B cell (primary cell): ENCODE results near the gene SUSD2. TPM values are rescaled to one million over a fixed set of nuclear protein-coding genes. Genes with fewer than 3 reads are reported as not detected.

Experiments used
- ATAC-seq: fragments of 200-7000 bp; cut with Tn5 transposase; one replicate; pipeline ENCODE4 v1.10.0; 2021; ENCODE audit warnings: low read depth, mild to moderate bottlenecking, moderate number of reproducible peaks, moderate library complexity
- CTCF ChIA-PET: fragments of 350-600 bp; sonication (Branson Sonifier 250); formaldehyde crosslinking; loops from one replicate; lab custom pipeline; 2021; ENCODE audit warnings: antibody characterized with exemption, inconsistent platforms; lab: Charles Lee
- POLR2A ChIA-PET: fragments of 350-600 bp; sonication (Branson Sonifier 250); formaldehyde crosslinking; loops from one replicate; lab custom pipeline; 2021; ENCODE audit warnings: antibody characterized with exemption; lab: Charles Lee
- DNase-seq: peaks from one replicate; pipeline ENCODE4 v3.0.0; 2013
- H2AFZ ChIP-seq: 2 replicates; pipeline ENCODE4 v1.6.1; 2012; ENCODE audit warnings: mild to moderate bottlenecking, low read depth, low read length; ENCODE audit not compliant: insufficient read depth, poor library complexity, severe bottlenecking
- H3K27ac ChIP-seq, 2 donors: 1 replicate in 1 of 2; 2 replicates in 1 of 2; pipeline ENCODE4 v1.5.1; 2012 to 2013; ENCODE audit warnings: low read length in 2 of 2, mild to moderate bottlenecking in 2 of 2, moderate library complexity in 1 of 2
- H3K27me3 ChIP-seq, 4 experiments: fragments of 200-600 bp in 1 of 4; sonication (generic) in 1 of 4; replicated peaks in 1 of 4; 1 replicate in 2 of 4; 2 replicates in 2 of 4; pipeline versions ENCODE4 v1.6.1 to v1.7.0; 2013 to 2016; ENCODE audit warnings: low read length in 3 of 4, mild to moderate bottlenecking in 2 of 4, mixed read lengths in 1 of 4, moderate library complexity in 1 of 4; ENCODE audit not compliant: insufficient read depth in 4 of 4, control insufficient read depth in 3 of 4; ENCODE audit errors: control extremely low read depth in 1 of 4
- H3K36me3 ChIP-seq, 2 experiments: replicated peaks in 1 of 2; 1 replicate in 1 of 2; 2 replicates in 1 of 2; pipeline versions ENCODE4 v1.6.1 to v1.7.1; 2013; ENCODE audit warnings: low read length in 1 of 2; ENCODE audit not compliant: insufficient read depth in 2 of 2, control insufficient read depth in 1 of 2; ENCODE audit errors: control extremely low read depth in 1 of 2, extremely low read depth in 1 of 2
- H3K4me1 ChIP-seq, 2 donors: fragments of 200-600 bp in 1 of 2; sonication (generic) in 1 of 2; 1 replicate in 1 of 2; 2 replicates in 1 of 2; pipeline versions ENCODE4 v1.5.1 to v1.6.1; 2013 to 2017; ENCODE audit warnings: low read length in 2 of 2; ENCODE audit not compliant: control insufficient read depth in 2 of 2, insufficient read depth in 2 of 2
- H3K4me2 ChIP-seq: replicated peaks from 2 replicates; pipeline ENCODE3; 2012; ENCODE audit warnings: mild to moderate bottlenecking, low read depth, low read length; ENCODE audit not compliant: poor library complexity, severe bottlenecking
- H3K4me3 ChIP-seq, 5 experiments: fragments of 200-600 bp in 1 of 5; sonication (generic) in 1 of 5; 1 replicate in 3 of 5; 2 replicates in 2 of 5; pipeline versions ENCODE4 v1.5.1 to v1.7.0; 2011 to 2016; ENCODE audit warnings: low read length in 4 of 5, mild to moderate bottlenecking in 4 of 5, low read depth in 2 of 5, control low read depth in 1 of 5, moderate library complexity in 1 of 5; ENCODE audit not compliant: insufficient read depth in 1 of 5; ENCODE audit errors: control extremely low read depth in 1 of 5, extremely low read depth in 1 of 5
- H3K79me2 ChIP-seq: fragments of 200-600 bp; sonication (generic); one replicate; pipeline ENCODE4 v1.6.0; 2016; ENCODE audit warnings: low read length; ENCODE audit not compliant: control insufficient read depth, insufficient read depth
- H3K9ac ChIP-seq: fragments of 200-600 bp; sonication (generic); 2 replicates; pipeline ENCODE4 v1.6.1; 2017; ENCODE audit warnings: mild to moderate bottlenecking, low read length, moderate library complexity
- H3K9me3 ChIP-seq, 3 donors: one replicate each; pipeline versions ENCODE4 v1.6.1 to v1.7.1; 2013; ENCODE audit warnings: low read length in 2 of 3; ENCODE audit not compliant: control insufficient read depth in 2 of 3, insufficient read depth in 1 of 3; ENCODE audit errors: control extremely low read depth in 1 of 3
- H4K20me1 ChIP-seq: 2 replicates; pipeline ENCODE4 v1.6.0; 2012; ENCODE audit warnings: mild to moderate bottlenecking, low read length; ENCODE audit not compliant: insufficient read depth, control insufficient read depth, poor library complexity, severe bottlenecking
- H3K27ac Mint-ChIP-seq: one replicate; pipeline ENCODE4 v1.8.0; 2021; ENCODE audit warnings: mixed read lengths
- H3K27me3 Mint-ChIP-seq: one replicate; pipeline ENCODE4 v1.8.0; 2021; ENCODE audit warnings: mixed read lengths
- H3K4me1 Mint-ChIP-seq: one replicate; pipeline ENCODE4 v1.8.0; 2021; ENCODE audit warnings: mixed read lengths
- H3K4me3 Mint-ChIP-seq: one replicate; pipeline ENCODE4 v1.8.0; 2021; ENCODE audit warnings: mixed read lengths
- H3K9me3 Mint-ChIP-seq: one replicate; pipeline ENCODE4 v1.8.0; 2022; ENCODE audit warnings: mixed read lengths; ENCODE audit not compliant: insufficient read depth
- CTCF ChIP-seq: fragments of 200-600 bp; IDR thresholded peaks from one replicate; pipeline ENCODE4 v1.8.0; 2022; ENCODE audit warnings: antibody characterized with exemption, mild to moderate bottlenecking
- EZH2 ChIP-seq: IDR thresholded peaks from 2 replicates; pipeline ENCODE4 v1.6.1; 2012; ENCODE audit warnings: borderline replicate concordance, low read depth, mild to moderate bottlenecking, moderate library complexity, low read length; ENCODE audit not compliant: insufficient read depth, poor library complexity, severe bottlenecking
- WGBS: methylation state at CpG from one replicate; pipeline ENCODE4 v1.1.5; 2013; ENCODE audit warnings: missing lambda C conversion rate; ENCODE audit not compliant: insufficient coverage; 5-methylcytosine and 5-hydroxymethylcytosine counted together
- intact Hi-C: fragments of 100-400 bp; cut with micrococcal nuclease; formaldehyde crosslinking; loops from one replicate; pipeline ENCODE4 v1.10.0; 2022
- polyA plus RNA-seq: library from polyadenylated mRNA; depleted of rRNA; stranded (reverse); fragments of >200 nt; gene quantifications from 2 replicates; pipeline ENCODE4 v1.2.3, GENCODE V29; 2012
- total RNA-seq, 2 donors: library from RNA; stranded (reverse); fragments of 120-200 nt in 1 of 2; gene quantifications; 1 replicate in 1 of 2; 2 replicates in 1 of 2; pipeline versions ENCODE4 v1.2.3 to v1.2.4, GENCODE V29; 2013 to 2022

The SUSD2 gene
- total and polyA plus RNA-seq, 2 donors (not counting 1 experiment from before 2014, with no cell fraction given): 0.30 to 0.48 TPM

GRCh38 chr22:24191381-24191841, 10.1 kb downstream of the SUSD2 start:
- Histone ChIP-seq H3K4me2 (no peak overlapping the region), H2AFZ (no peak overlapping the region), H3K4me1 (peaks cover 0 to 9% of the 10 kb centered on the region in 2 donors), H3K27me3 (no peaks in the 10 kb centered on the region), H3K4me3 (no peak overlapping the region), H3K9me3 (no peaks in the 10 kb centered on the region), H3K79me2 (no peaks in the 10 kb centered on the region), H3K27ac (no peak overlapping the region), H3K9ac (no peak overlapping the region), H4K20me1 (no peaks in the 10 kb centered on the region), H3K36me3 (no peaks in the 10 kb centered on the region)
- POLR2A ChIA-PET: no interaction called here
- H3K27ac Mint-ChIP-seq: no peak overlapping the region
- TF ChIP-seq CTCF: no peak
- no peak for ATAC-seq
- intact Hi-C loops: no loop called here
- H3K9me3 Mint-ChIP-seq: no peaks in the 10 kb centered on the region
- no peak overlapping the region for H3K4me3 Mint-ChIP-seq
- CTCF ChIA-PET: no interaction called here
- WGBS: 95% methylated on average over 12 of the region's 12 CpGs
- no peaks in the 10 kb centered on the region for H3K4me1 Mint-ChIP-seq
- H3K27me3 Mint-ChIP-seq: no peaks in the 10 kb centered on the region
- DNase-seq: no peak

DNA sequence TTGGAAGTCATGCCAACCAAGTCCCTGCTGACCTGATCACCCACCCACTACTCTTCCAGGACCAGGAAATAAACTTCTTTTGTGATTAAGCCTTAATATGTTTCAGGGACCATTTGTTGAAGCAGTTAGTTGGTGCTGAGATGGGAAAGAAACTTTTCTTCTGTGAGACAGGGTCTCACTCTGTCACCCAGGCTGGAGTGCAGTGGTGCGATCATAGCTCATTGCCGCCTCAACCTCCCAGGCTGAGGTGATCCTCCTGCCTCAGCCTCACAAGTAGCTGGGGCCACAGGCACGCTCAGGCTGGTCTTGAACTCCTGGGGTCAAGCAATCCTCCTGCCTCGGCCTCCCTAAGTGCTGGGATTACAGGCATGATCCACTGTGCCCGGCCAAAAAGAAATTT, 10.6 kb downstream of the SUSD2 start:
- WGBS: 89% methylated on average over 2 of the region's 5 CpGs
- H2AFZ ChIP-seq: no peak overlapping the region
- no peaks in the 10 kb centered on the region for H3K36me3 ChIP-seq
- DNase-seq: no peak
- no peak overlapping the region for H3K4me2 ChIP-seq
- H3K9me3 ChIP-seq: no peaks in the 10 kb centered on the region
- no peaks in the 10 kb centered on the region for H4K20me1 ChIP-seq
- Mint-ChIP-seq H3K9me3 (no peaks in the 10 kb centered on the region), H3K27ac (no peak overlapping the region), H3K27me3 (no peaks in the 10 kb centered on the region), H3K4me3 (no peak overlapping the region), H3K4me1 (no peaks in the 10 kb centered on the region)
- CTCF ChIA-PET: no interaction called here
- peaks cover 0 to 9% of the 10 kb centered on the region in 2 donors for H3K4me1 ChIP-seq
- no peak overlapping the region for H3K27ac ChIP-seq
- H3K79me2 ChIP-seq: no peaks in the 10 kb centered on the region
- POLR2A ChIA-PET: no interaction called here
- no peak overlapping the region for H3K9ac ChIP-seq
- TF ChIP-seq EZH2 (no peak), CTCF (no peak)
- H3K4me3 ChIP-seq: no peak overlapping the region
- intact Hi-C loops: no loop called here
- H3K27me3 ChIP-seq: no peaks in the 10 kb centered on the region
- no peak for ATAC-seq
